Activated CD8-positive, alpha-beta memory T cell treated with anti-CD3 and anti-CD28 coated beads, Interleukin-2, amount 50 U/mL, for 1 hour (primary cell): ENCODE results near the gene NEMP2.
"Not testable (repeated sequence)": the region's sequence is repeated elsewhere in the genome, so short reads cannot be mapped to it uniquely, and the experiment has no call there.

Experiments used
- DNase-seq: peaks from one replicate; pipeline ENCODE4 v3.0.0-alpha.2; 2020; ENCODE audit errors: extremely low read depth

NEMP2 gene

GRCh38 chr2:190526105-190526750, 8.3 kb downstream of the NEMP2 start:
- DNase-seq = no peak

GRCh38 chr2:190524928-190525327, 9.6 kb downstream of the NEMP2 start:
- DNase-seq = no peak

GRCh38 chr2:190519975-190520767, 14.4 kb downstream of the NEMP2 start:
- no peak for DNase-seq

DNA sequence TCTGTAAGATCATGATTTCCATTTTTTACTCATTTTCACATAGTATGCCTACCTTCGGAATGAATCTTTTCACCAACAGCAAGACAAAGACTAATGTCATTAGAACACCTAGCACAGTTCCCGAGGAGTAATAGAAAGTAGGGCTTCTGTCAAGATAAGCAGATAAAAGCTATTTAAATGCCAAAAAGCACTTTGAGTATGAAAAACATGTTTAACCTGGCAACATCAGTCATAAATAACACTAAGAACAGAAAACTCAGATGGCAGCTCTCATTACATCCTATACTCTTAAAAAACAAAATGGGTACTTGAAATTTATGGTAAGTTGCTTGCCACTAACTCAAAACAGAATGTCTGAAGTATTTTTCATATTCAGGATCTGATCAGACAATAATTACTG, 17.1 kb downstream of the NEMP2 start:
- no peak for DNase-seq

- DNase-seq = no peak
Observed at GRCh38 chr2:190515687-190516086, 18.8 kb downstream of the NEMP2 start.

DNA sequence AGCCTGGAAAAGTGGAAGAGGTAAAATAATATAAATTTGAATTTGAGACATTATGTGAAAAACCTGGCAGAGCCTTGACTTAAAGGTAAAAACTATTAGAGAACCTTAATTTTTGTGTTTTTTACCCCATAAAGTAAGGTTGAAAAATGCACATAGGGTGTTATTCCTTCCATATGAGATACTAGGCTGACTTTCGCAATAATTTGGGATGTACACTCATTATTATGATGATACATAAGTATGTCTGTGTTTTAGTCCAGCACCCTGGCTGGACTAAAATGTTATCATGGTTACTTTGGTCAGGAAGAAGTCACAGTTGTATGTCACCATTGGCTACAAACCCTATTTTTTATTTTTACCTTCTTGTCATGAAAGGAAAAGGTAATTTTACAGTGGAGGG, 19.8 kb downstream of the NEMP2 start:
- DNase-seq = no peak

DNA sequence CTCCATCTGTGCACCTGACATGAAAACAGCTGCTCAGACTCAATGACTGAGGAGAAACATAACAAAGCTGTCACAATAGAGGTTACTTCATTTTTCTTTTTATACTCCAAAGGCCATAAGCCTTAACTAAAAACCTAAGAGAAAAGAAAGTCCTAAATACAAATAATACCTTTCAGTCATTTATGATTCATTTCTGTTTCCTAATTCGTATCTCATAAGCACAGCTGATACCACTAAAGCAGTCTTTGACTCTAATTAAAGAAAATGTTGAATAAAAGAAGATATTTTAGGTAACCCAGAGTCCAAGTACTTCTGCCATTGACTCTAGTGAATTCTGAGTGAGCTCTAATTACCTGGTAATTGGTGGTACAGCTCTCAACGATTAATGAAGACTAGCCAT, 20.6 kb downstream of the NEMP2 start:
- DNase-seq = no peak

DNA sequence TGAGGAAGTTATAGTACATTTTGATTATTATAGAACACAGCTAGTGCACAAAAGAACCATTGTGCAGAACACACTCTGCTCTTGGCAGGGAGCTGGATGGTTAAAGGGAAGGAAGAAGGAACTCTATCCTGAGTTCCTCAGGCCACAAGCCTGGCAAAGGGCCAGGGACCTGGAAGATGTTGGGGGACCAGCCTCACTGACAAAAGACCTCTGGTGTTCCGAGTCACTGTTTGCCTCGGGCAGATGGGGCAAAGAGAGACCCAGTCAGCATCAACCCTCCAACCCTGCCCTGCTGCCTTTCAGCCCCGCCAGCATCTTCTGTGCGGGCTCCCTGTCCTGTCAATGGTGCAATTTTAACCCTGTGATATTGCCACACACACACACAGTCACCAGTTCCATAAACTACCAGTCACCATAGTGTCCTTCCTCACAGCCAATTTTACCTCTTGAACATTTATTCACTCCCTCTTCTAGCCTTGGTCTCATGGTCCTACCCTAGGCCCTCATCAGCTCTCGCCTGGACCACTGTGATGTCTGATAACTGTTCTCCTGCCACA, 21.9 kb downstream of the NEMP2 start:
- no peak for DNase-seq

- DNase-seq = no peak
Observed at GRCh38 chr2:190511104-190511503, 23.4 kb downstream of the NEMP2 start.

DNA sequence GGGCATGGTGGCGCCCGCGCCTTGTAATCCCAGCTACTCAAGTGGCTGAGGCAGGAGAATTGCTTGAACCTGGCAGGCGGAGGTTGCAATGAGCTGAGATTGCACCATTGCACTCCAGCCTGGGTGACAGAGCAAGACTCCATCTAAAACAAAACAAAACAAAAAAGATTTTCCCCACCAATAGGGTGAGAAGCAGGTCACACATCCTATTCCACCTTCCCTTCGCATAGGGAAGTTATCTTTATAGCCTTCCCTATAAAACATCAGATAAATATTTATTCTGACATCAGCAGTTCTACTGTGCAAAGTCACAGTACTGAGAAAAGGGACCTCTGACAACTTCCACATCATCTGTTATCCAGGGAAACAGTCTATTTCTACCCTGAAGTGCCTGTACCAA, 24.6 kb downstream of the NEMP2 start:
- DNase-seq = not testable (repeated sequence)

DNA sequence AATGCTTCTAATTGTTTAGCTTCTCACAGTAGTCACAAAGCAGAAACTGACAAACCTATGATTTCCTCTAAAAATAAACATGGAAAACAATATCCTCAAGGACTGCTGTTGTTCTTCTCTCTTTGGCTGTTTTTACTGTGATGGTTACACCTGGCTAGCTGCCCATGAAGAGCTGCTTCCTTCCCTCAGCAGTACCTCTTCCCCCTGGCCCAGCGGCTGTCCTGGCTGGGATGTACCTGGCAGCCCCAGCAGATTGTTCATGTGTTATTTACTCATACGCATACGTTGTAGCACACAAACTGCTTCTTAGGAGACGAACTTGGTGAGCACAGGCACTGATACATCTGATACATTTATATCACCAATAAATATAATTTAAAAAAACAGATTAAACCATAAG, 27.4 kb downstream of the NEMP2 start:
- DNase-seq = no peak

GRCh38 chr2:190506666-190507065, 27.9 kb downstream of the NEMP2 start:
- no peak for DNase-seq

DNA sequence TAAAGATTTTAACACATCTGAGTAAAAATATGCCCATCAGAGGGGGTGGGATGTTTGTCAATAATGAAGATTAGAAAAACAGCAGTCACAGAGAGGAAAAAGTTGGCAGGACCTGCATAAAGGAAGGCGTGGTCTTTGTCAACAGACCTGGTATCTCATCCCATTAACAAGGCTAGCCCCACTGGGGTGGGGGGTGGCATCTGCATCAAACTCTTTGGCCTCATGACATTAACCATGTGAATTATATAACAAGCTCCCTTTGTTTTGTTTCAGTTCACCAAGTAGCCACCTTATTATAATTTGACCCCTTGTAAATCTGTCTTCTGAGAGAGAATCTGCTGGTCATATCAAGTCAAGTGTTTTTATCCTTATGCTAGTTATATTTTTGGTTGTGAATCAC, 28.8 kb downstream of the NEMP2 start:
- no peak for DNase-seq

DNA sequence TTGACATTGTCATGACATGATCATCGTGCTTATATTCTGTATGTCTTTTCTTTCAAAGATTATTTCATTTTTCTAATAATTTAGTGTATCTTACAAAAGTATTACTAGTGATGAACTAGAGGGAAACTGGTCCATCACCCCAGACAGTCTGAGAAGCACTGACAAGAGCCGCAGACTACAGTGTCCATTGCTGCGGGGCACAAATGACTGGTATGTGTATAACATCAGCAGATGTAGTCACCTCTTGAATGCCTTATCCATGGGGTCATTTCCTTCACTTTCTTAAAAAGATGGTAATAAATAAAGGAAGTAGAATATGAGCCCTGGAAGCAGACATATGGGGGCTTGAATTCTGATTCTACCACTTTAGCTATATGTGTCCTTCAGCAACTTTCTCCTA, 29.6 kb downstream of the NEMP2 start:
- no peak for DNase-seq

DNA sequence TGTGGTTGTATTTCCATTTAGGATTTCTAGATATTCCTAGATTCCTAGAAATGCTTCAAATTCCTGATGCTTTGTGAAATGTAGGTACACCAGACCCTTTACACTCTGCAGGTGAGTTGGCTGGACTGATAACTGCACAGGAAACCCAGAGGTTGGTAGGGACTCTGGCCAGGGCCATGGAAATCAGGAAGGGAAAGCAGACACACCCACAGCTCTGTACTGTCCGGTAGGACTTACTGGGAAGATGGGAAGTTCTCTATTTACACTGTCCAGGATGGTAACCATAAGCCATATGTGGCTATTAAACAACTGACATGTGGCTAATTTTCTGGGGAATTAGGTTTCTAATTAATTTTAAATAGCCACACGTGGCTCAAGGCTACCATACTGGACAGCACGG, 31.4 kb downstream of the NEMP2 start:
- no peak for DNase-seq

GRCh38 chr2:190501702-190502407, 32.7 kb downstream of the NEMP2 start:
- no peak for DNase-seq

GRCh38 chr2:190501231-190501630, 33.3 kb downstream of the NEMP2 start:
- no peak for DNase-seq

- no peak for DNase-seq
Observed at GRCh38 chr2:190500054-190500502, 34.4 kb downstream of the NEMP2 start.

GRCh38 chr2:190499273-190499672, 35.2 kb downstream of the NEMP2 start:
- no peak for DNase-seq

DNA sequence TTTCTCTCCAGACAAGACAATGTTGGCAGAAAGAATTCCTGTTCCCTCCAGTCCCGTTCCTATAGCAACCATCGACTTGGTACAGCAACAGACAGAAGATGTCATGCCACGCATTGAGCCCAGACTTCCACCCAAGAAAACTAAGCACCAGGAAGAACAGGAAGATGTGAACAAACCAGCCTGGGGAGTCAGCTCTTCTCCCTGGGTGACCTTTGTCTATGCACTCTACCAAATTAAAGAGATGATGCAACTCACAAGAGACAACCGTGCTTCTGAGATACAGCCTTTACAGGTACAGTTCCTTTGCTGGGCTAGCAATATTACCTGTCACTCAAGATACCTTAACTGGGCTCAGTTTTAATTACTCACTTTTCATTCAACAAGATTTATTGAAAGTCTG, 37.1 kb downstream of the NEMP2 start:
- no peak for DNase-seq

DNA sequence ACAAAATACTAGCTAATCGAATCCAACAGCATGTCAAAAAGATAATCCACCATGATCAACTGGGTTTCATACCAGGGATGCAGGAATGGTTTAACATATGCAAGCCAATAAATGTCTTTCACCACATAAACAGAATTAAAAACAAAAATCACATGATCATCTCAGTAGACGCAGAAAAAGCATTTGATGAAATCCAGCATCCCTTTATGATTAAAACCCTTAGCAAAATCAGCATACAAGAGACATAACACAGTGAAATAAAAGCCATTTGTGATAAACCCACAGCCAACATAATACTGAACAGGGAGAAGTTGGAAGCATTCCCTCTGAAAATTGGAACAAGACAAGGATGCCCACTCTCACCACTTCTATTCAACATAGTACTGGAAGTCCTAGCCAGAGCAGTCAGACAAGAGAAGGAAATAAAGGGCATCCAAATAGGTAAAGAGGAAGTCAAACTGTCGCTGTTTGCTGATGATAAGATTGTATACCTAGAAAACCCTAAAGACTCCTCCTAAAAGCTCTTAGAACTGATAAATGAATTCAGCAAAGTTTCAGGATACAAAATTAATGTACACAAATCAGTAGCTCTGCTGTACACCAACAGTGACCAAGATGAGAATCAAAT, 39.8 kb downstream of the NEMP2 start:
- not testable (repeated sequence) for DNase-seq

- no peak for DNase-seq
Observed at GRCh38 chr2:190493095-190493494, 41.4 kb downstream of the NEMP2 start.
